Measurements from ENCODE around the gene BEAN1. TPM values are rescaled to one million over a fixed set of nuclear protein-coding genes. Genes with fewer than 3 reads are reported as not detected.

Gene BEAN1
- total RNA-seq, 6 experiments from 2014 or later: not detected

GRCh38 chr16:66437391-66437945, 10.4 kb downstream of the BEAN1 start:
- Mint-ChIP-seq H3K27ac (no peak overlapping the region), H3K36me3 (ENCODE audit: low read depth) (no peaks in the 10 kb centered on the region), H3K4me3 (no peak overlapping the region), H3K27me3 (ENCODE audit: insufficient read depth) (peaks cover 37% of the 10 kb centered on the region), H3K4me1 (ENCODE audit: low read depth) (peaks cover 22% of the 10 kb centered on the region), H3K9me3 (no peaks in the 10 kb centered on the region)
- DNase-seq: no peak
- no peak for TF ChIP-seq CTCF (IDR thresholded peaks at IDR 0.05)

GRCh38 chr16:66438536-66438935, 11.4 kb downstream of the BEAN1 start:
- Mint-ChIP-seq H3K27ac (no peak overlapping the region), H3K9me3 (no peaks in the 10 kb centered on the region), H3K36me3 (ENCODE audit: low read depth) (no peaks in the 10 kb centered on the region), H3K4me3 (no peak overlapping the region), H3K4me1 (ENCODE audit: low read depth) (peaks cover 19% of the 10 kb centered on the region), H3K27me3 (ENCODE audit: insufficient read depth) (peaks cover 37% of the 10 kb centered on the region)
- no peak for TF ChIP-seq CTCF (IDR thresholded peaks at IDR 0.05)
- DNase-seq: no peak

GRCh38 chr16:66439051-66439730, 12.1 kb downstream of the BEAN1 start:
- no peaks in the 10 kb centered on the region for H3K9me3 Mint-ChIP-seq
- no peak for TF ChIP-seq CTCF (IDR thresholded peaks at IDR 0.05)
- H3K4me1 Mint-ChIP-seq (ENCODE audit: low read depth): peaks cover 14% of the 10 kb centered on the region
- H3K27ac Mint-ChIP-seq: no peak overlapping the region
- peaks cover 41% of the 10 kb centered on the region for H3K27me3 Mint-ChIP-seq (ENCODE audit: insufficient read depth)
- no peaks in the 10 kb centered on the region for H3K36me3 Mint-ChIP-seq (ENCODE audit: low read depth)
- H3K4me3 Mint-ChIP-seq: no peak overlapping the region
- DNase-seq: no peak

GRCh38 chr16:66440271-66440802, 13.2 kb downstream of the BEAN1 start:
- no peaks in the 10 kb centered on the region for H3K9me3 Mint-ChIP-seq
- no peak for TF ChIP-seq CTCF (IDR thresholded peaks at IDR 0.05)
- H3K4me1 Mint-ChIP-seq (ENCODE audit: low read depth): peaks cover 14% of the 10 kb centered on the region
- H3K27me3 Mint-ChIP-seq (ENCODE audit: insufficient read depth): peaks cover 44% of the 10 kb centered on the region
- H3K27ac Mint-ChIP-seq: no peak overlapping the region
- H3K36me3 Mint-ChIP-seq (ENCODE audit: low read depth): no peaks in the 10 kb centered on the region
- H3K4me3 Mint-ChIP-seq: no peak overlapping the region
- no peak for DNase-seq

GRCh38 chr16:66440970-66441369, 13.9 kb downstream of the BEAN1 start:
- peaks cover 46% of the 10 kb centered on the region for H3K27me3 Mint-ChIP-seq (ENCODE audit: insufficient read depth)
- H3K4me1 Mint-ChIP-seq (ENCODE audit: low read depth): peaks cover 14% of the 10 kb centered on the region
- H3K36me3 Mint-ChIP-seq (ENCODE audit: low read depth): no peaks in the 10 kb centered on the region
- no peaks in the 10 kb centered on the region for H3K9me3 Mint-ChIP-seq
- no peak for TF ChIP-seq CTCF (IDR thresholded peaks at IDR 0.05)
- H3K27ac Mint-ChIP-seq: no peak overlapping the region
- no peak for DNase-seq
- no peak overlapping the region for H3K4me3 Mint-ChIP-seq
